ENCODE measurements around the gene ADARB2. TPM values are rescaled to one million over a fixed set of nuclear protein-coding genes. Genes with fewer than 3 reads are reported as not detected.

The ADARB2 gene
- total and polyA plus RNA-seq, 4 donors, result 0.22 to 1.3 (median 0.55) TPM

DNA sequence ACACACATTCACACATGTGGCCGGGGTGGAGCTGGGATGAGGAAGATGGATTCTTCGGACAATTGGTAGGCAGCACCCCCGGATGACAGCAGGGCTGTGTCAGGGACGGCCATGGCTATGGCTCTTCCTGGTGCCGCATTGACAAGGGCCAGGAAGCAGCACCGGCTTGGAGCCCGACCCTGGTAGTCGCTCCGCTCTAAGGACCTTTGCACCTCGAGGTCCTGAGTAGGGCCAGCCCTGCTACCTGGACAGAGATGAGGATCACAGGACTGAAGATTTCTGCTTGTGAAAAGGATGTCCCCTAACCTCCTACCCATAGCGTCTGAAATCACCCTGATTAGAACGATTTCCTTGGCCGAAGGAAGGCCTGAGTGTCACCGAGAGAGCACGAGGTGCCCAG lies 134.1 kb downstream of the ADARB2 start:
- 78 to 82% methylated on average over 15 of the region's 15 CpGs for WGBS, 2 donors
- Histone ChIP-seq H3K4me3 (no peak overlapping the region), H3K4me1 (ENCODE audit: control insufficient read depth in 5 of 5, insufficient read depth in 5 of 5, low read length in 5 of 5) (peaks cover 0 to 18% (median 0%) of the 10 kb centered on the region in 5 donors), H3K36me3 (ENCODE audit: control insufficient read depth in 4 of 4, insufficient read depth in 4 of 4, low read length in 4 of 4) (no peaks in the 10 kb centered on the region), H3K27ac (ENCODE audit: low read depth in 1 of 2, low read length in 1 of 2) (no peak overlapping the region), H3K27me3 (ENCODE audit: control insufficient read depth in 3 of 3, insufficient read depth in 3 of 3, low read length in 2 of 3) (peaks cover 0 to 22% (median 3%) of the 10 kb centered on the region in 3 donors), H3K9ac (ENCODE audit: insufficient read depth in 1 of 2, low read length in 2 of 2) (no peak overlapping the region), H3K9me3 (ENCODE audit: control insufficient read depth in 4 of 4, insufficient read depth in 3 of 4, low read length in 3 of 4) (peaks cover 0 to 2% (median 0%) of the 10 kb centered on the region in 4 donors)
- DNase-seq, result no peak
- ATAC-seq (ENCODE audit: insufficient read depth, low FRiP score), result no peak
- TF ChIP-seq, protein P1, sequence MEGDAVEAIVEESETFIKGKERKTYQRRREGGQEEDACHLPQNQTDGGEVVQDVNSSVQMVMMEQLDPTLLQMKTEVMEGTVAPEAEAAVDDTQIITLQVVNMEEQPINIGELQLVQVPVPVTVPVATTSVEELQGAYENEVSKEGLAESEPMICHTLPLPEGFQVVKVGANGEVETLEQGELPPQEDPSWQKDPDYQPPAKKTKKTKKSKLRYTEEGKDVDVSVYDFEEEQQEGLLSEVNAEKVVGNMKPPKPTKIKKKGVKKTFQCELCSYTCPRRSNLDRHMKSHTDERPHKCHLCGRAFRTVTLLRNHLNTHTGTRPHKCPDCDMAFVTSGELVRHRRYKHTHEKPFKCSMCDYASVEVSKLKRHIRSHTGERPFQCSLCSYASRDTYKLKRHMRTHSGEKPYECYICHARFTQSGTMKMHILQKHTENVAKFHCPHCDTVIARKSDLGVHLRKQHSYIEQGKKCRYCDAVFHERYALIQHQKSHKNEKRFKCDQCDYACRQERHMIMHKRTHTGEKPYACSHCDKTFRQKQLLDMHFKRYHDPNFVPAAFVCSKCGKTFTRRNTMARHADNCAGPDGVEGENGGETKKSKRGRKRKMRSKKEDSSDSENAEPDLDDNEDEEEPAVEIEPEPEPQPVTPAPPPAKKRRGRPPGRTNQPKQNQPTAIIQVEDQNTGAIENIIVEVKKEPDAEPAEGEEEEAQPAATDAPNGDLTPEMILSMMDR (IDR thresholded peaks at IDR 0.05; ENCODE audit: control extremely low read depth, extremely low read depth), result no peak

DNA sequence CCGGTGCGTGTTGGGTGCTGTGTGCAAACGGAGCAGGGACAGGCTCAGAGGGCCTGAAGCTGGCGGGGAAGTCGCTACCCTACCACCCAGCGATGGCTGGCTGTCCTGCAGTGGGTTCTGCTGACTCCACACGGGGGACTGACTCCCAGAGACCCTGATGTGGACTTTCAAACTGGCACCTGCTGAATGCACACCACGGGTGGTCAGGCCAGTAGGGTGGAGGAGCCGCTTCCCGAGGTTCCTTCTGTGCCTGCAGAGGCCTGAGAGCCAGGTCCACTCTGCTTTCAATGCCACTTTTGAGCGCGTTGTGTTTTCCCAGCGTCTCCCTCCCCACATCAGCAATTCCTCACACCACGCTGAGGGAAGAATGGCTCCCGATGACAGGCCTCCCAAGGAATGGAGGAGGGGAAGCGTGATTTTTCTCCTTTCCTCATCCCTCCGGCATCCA lies 135.3 kb downstream of the ADARB2 start:
- no peak overlapping the region for H3K27ac ChIP-seq (ENCODE audit: low read depth in 1 of 2, low read length in 1 of 2)
- peaks cover 0 to 18% (median 0%) of the 10 kb centered on the region in 5 donors for H3K4me1 ChIP-seq (ENCODE audit: control insufficient read depth in 5 of 5, insufficient read depth in 5 of 5, low read length in 5 of 5)
- no peak for ATAC-seq (ENCODE audit: insufficient read depth, low FRiP score)
- TF ChIP-seq, protein P1 (IDR thresholded peaks at IDR 0.05; ENCODE audit: control extremely low read depth, extremely low read depth), result no peak
- peaks cover 0 to 20% (median 3%) of the 10 kb centered on the region in 3 donors for H3K27me3 ChIP-seq (ENCODE audit: control insufficient read depth in 3 of 3, insufficient read depth in 3 of 3, low read length in 2 of 3)
- no peak overlapping the region for H3K4me3 ChIP-seq
- no peak for DNase-seq
- WGBS, 2 donors, result 75 to 86% methylated on average over 17 of the region's 17 CpGs
- no peaks in the 10 kb centered on the region for H3K9me3 ChIP-seq (ENCODE audit: control insufficient read depth in 4 of 4, insufficient read depth in 3 of 4, low read length in 3 of 4)
- H3K9ac ChIP-seq (ENCODE audit: insufficient read depth in 1 of 2, low read length in 2 of 2), result no peak overlapping the region
- H3K36me3 ChIP-seq (ENCODE audit: control insufficient read depth in 4 of 4, insufficient read depth in 4 of 4, low read length in 4 of 4), result no peaks in the 10 kb centered on the region

DNA sequence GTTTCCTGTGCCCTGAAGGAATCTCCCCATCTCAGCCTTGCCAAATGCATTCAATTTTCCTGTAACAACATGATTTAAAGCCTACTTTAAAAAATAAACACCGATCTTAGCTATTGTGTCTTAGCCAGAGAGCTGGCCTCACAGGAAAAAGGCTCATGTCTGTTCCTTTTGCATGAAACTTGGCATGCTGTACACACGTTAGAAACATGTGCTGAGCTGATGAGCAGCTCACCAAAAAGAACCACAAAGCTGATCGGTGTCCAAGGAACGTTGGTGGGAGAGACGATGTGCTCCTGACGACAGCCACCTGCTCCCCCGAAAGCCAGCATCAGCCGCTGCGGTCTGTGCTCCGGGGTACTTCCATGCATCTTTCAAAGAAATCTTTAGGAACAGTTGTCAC lies 135.9 kb downstream of the ADARB2 start:
- peaks cover 0 to 16% (median 6%) of the 10 kb centered on the region in 3 donors for H3K27me3 ChIP-seq (ENCODE audit: control insufficient read depth in 3 of 3, insufficient read depth in 3 of 3, low read length in 2 of 3)
- H3K4me3 ChIP-seq, result no peak overlapping the region
- no peaks in the 10 kb centered on the region for H3K9me3 ChIP-seq (ENCODE audit: control insufficient read depth in 4 of 4, insufficient read depth in 3 of 4, low read length in 3 of 4)
- TF ChIP-seq, protein P1 (IDR thresholded peaks at IDR 0.05; ENCODE audit: control extremely low read depth, extremely low read depth), result no peak
- no peak overlapping the region for H3K9ac ChIP-seq (ENCODE audit: insufficient read depth in 1 of 2, low read length in 2 of 2)
- peaks cover 0 to 22% (median 0%) of the 10 kb centered on the region in 5 donors for H3K4me1 ChIP-seq (ENCODE audit: control insufficient read depth in 5 of 5, insufficient read depth in 5 of 5, low read length in 5 of 5)
- H3K27ac ChIP-seq (ENCODE audit: low read depth in 1 of 2, low read length in 1 of 2), result no peak overlapping the region
- H3K36me3 ChIP-seq (ENCODE audit: control insufficient read depth in 4 of 4, insufficient read depth in 4 of 4, low read length in 4 of 4), result no peaks in the 10 kb centered on the region
- WGBS, 2 donors, result 57 to 78% methylated on average over 10 of the region's 10 CpGs
- ATAC-seq (ENCODE audit: insufficient read depth, low FRiP score), result no peak
- DNase-seq, result peak; percentile 88 to 95 (median 92)

DNA sequence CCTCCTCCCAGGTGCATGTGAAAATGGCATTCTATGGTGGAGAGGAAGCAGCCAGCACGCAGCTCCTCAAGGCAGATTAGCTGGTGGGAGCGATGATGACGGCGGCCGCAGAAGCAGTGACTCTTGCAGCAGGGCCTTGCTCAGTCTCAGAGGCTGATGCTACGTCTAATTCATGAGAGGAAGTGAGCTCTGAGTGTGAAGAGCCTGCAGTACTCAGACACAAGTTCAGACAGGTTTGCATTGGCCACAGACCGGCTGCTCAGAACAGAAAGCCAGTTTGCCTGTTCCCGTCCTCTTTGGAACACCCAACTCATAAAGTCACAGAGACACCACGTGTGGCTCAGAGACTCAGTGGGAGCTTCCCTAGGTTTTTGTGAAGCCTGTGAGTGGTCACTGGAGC lies 136.5 kb downstream of the ADARB2 start:
- no peak for ATAC-seq (ENCODE audit: insufficient read depth, low FRiP score)
- TF ChIP-seq, protein P1 (IDR thresholded peaks at IDR 0.05; ENCODE audit: control extremely low read depth, extremely low read depth), result no peak
- no peak overlapping the region for H3K9ac ChIP-seq (ENCODE audit: insufficient read depth in 1 of 2, low read length in 2 of 2)
- H3K27me3 ChIP-seq (ENCODE audit: control insufficient read depth in 3 of 3, insufficient read depth in 3 of 3, low read length in 2 of 3), result peaks cover 0 to 13% (median 6%) of the 10 kb centered on the region in 3 donors
- 75 to 77% methylated on average over 9 of the region's 9 CpGs for WGBS, 2 donors
- no peak overlapping the region for H3K4me3 ChIP-seq
- no peaks in the 10 kb centered on the region for H3K9me3 ChIP-seq (ENCODE audit: control insufficient read depth in 4 of 4, insufficient read depth in 3 of 4, low read length in 3 of 4)
- peak; percentile 21 to 62 (median 40) for DNase-seq
- no peak overlapping the region for H3K27ac ChIP-seq (ENCODE audit: low read depth in 1 of 2, low read length in 1 of 2)
- H3K4me1 ChIP-seq (ENCODE audit: control insufficient read depth in 5 of 5, insufficient read depth in 5 of 5, low read length in 5 of 5), result peaks cover 0 to 23% (median 0%) of the 10 kb centered on the region in 5 donors
- no peaks in the 10 kb centered on the region for H3K36me3 ChIP-seq (ENCODE audit: control insufficient read depth in 4 of 4, insufficient read depth in 4 of 4, low read length in 4 of 4)
